ENCODE data around the gene RARB.

RARB gene

GRCh38 chr3:25586553-25586952, 158.5 kb downstream of the RARB start:
- no peak for DNase-seq (ENCODE audit: low read depth)
- H3K4me3 ChIP-seq (replicated peaks; ENCODE audit: low read depth, low read length) = no peak overlapping the region
- TF ChIP-seq CTCF (IDR thresholded peaks at IDR 0.05; ENCODE audit: low read length, missing control alignments) = no peak

GRCh38 chr3:25587094-25587493, 159.0 kb downstream of the RARB start:
- DNase-seq (ENCODE audit: low read depth) = no peak
- no peak for TF ChIP-seq CTCF (IDR thresholded peaks at IDR 0.05; ENCODE audit: low read length, missing control alignments)
- H3K4me3 ChIP-seq (replicated peaks; ENCODE audit: low read depth, low read length) = no peak overlapping the region

DNA sequence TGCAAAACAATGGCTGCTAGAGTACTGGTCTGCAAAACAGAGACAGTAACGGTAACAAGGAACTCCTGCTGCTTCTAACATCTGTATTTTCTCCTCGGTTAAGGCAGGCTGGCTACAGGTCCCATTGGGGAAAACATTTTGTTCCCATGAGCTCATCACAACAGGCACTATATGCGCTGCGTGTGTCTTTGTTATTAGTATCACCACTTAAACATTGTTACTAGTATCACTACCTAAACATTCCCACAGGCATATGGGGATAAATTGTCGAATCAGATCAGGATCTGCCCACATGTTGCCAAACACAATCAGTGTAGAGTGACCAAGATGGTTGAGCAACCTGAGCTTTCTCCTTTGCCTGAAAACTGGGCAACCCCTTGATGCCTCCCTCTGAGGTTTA, 159.5 kb downstream of the RARB start:
- H3K4me3 ChIP-seq (replicated peaks; ENCODE audit: low read depth, low read length) = no peak overlapping the region
- DNase-seq (ENCODE audit: low read depth) = peak; percentile 42
- no peak for TF ChIP-seq CTCF (IDR thresholded peaks at IDR 0.05; ENCODE audit: low read length, missing control alignments)

DNA sequence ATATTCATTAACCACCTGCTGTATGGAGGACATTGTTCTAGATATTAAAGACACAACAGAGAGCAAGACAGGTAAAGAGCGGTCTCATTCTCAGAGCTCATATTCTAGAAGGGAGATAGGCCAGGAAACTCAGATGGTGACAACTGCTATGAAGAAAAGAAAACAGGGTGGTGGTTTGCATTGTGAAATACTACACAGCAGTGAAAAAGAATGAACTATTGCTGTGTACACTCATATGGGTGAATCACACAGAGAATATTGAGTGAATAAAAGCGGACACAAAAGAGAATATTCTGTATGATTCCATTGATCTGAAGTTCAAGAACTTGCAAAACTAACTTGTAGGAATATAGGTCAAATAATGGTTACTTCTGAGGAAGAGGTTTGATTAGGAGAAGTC, 159.9 kb downstream of the RARB start:
- TF ChIP-seq CTCF (IDR thresholded peaks at IDR 0.05; ENCODE audit: low read length, missing control alignments) = no peak
- H3K4me3 ChIP-seq (replicated peaks; ENCODE audit: low read depth, low read length) = no peak overlapping the region
- no peak for DNase-seq (ENCODE audit: low read depth)

DNA sequence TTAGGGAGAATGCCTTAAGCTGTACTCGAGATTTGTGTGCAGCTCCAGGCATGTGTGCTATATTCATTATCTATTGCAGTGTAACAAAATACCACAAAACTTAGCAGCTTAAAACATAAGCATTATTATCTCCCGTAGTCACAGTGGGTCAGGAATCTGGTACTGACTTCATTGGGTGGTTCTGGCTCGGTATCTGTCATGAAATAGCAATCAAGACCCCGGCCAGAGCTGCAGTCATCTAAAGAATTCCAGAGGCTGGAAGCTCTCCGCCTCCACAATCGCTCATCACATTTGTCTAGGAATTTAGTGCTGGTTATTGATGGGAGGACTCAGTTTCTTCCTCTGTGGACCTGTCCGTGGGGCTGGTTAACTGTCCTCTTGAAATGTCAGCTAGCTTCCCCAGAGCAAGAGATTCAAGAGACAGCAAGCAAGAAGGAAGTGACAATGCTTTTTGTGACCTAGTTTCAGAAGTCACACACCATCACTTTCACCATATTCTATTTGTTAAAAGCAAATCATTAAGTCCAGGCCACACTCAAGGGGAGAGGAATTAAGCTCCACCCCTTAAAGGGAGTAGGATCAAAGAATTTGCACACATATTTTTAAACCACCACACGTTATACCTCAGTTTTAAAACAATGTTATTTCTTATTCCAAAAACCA, 160.5 kb downstream of the RARB start:
- no peak for TF ChIP-seq CTCF (IDR thresholded peaks at IDR 0.05; ENCODE audit: low read length, missing control alignments)
- no peak overlapping the region for H3K4me3 ChIP-seq (replicated peaks; ENCODE audit: low read depth, low read length)
- DNase-seq (ENCODE audit: low read depth) = no peak

DNA sequence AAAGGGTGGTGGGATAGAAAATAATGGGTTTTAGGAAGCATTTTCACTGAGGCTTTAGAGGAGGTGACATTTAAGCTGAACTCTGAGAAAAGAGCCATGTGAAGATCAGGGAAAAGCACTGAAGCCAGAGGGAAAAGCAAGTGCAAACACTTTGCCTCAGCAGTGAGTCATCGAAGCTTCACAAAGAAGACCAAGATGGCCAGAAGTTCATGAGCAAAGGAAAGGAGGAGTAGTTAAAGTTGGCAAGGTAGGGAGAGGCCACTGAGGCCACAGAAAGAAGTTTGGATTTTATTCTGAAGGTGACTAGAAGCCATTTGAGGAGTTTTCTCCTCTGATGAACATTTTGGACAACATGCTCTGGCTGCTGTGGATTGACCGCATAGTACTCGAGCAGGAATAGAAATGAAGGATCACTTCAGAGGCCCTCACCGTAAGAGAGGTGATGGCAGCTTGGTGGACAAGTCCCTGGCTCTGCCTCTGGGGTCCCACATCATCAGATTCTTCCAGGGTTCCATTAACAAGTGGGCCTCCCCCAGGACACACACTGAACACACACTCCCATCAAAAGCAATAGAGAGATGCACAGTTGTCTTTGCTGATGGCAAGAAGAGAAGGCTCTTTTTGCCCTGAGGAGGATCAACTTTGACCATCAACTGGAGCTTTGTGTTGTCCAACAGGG, 161.2 kb downstream of the RARB start:
- no peak for DNase-seq (ENCODE audit: low read depth)
- H3K4me3 ChIP-seq (replicated peaks; ENCODE audit: low read depth, low read length) = no peak overlapping the region
- no peak for TF ChIP-seq CTCF (IDR thresholded peaks at IDR 0.05; ENCODE audit: low read length, missing control alignments)
